Naive thymus-derived CD4-positive, alpha-beta T cell (primary cell): ENCODE results near the gene EZH2. TPM values are rescaled to one million over a fixed set of nuclear protein-coding genes. Genes with fewer than 3 reads are reported as not detected.

ENCODE experiments used
- ATAC-seq: fragments of 150-1000 bp; cut with Tn5 transposase; 2 replicates; pipeline ENCODE4 v1.10.0; 2021; ENCODE audit warnings: mild to moderate bottlenecking, moderate library complexity
- CTCF ChIA-PET: fragments of 350-600 bp; sonication (Branson Sonifier 250); formaldehyde crosslinking; loops from one replicate; lab custom pipeline; 2021; ENCODE audit warnings: antibody characterized with exemption; lab: Charles Lee
- POLR2A ChIA-PET: fragments of 350-600 bp; sonication (Branson Sonifier 250); formaldehyde crosslinking; loops from one replicate; lab custom pipeline; 2021; ENCODE audit warnings: antibody characterized with exemption, inconsistent platforms; lab: Charles Lee
- DNase-seq, 9 donors: peaks; one replicate each; pipeline versions ENCODE4 v3.0.0 to v3.0.0-alpha.2; 2020 to 2022; ENCODE audit warnings: mixed read lengths in 1 of 9
- H3K27ac ChIP-seq: one replicate; pipeline ENCODE4 v1.7.0; 2013; ENCODE audit warnings: mild to moderate bottlenecking, low read depth, low read length, moderate library complexity
- H3K27me3 ChIP-seq, 2 donors: one replicate each; pipeline ENCODE4 v1.7.0; 2013; ENCODE audit warnings: low read length in 2 of 2, mild to moderate bottlenecking in 2 of 2, moderate library complexity in 2 of 2; ENCODE audit not compliant: control insufficient read depth in 2 of 2, insufficient read depth in 2 of 2
- H3K36me3 ChIP-seq, 3 experiments: 1 replicate in 2 of 3; 2 replicates in 1 of 3; pipeline ENCODE4 v1.7.0; 2013; ENCODE audit warnings: low read length in 3 of 3, mild to moderate bottlenecking in 3 of 3, moderate library complexity in 1 of 3; ENCODE audit not compliant: insufficient read depth in 3 of 3, control insufficient read depth in 2 of 3
- H3K4me1 ChIP-seq, 2 donors: one replicate each; pipeline ENCODE4 v1.7.0; 2013; ENCODE audit warnings: low read length in 2 of 2, mild to moderate bottlenecking in 2 of 2, moderate library complexity in 1 of 2; ENCODE audit not compliant: control insufficient read depth in 2 of 2, insufficient read depth in 2 of 2
- H3K4me3 ChIP-seq: 2 replicates; pipeline ENCODE4 v1.7.0; 2013; ENCODE audit warnings: mild to moderate bottlenecking, low read length
- H3K9me3 ChIP-seq, 3 experiments: 1 replicate in 2 of 3; 2 replicates in 1 of 3; pipeline ENCODE4 v1.7.0; 2013; ENCODE audit warnings: low read length in 3 of 3; ENCODE audit not compliant: control insufficient read depth in 2 of 3
- H3K27ac Mint-ChIP-seq, 9 donors: one replicate each; pipeline ENCODE4 v1.8.0; 2020 to 2022; ENCODE audit warnings: mixed read lengths in 9 of 9, mild to moderate bottlenecking in 8 of 9, moderate library complexity in 5 of 9, inconsistent platforms in 2 of 9
- H3K27me3 Mint-ChIP-seq, 5 donors: one replicate each; pipeline ENCODE4 v1.8.0; 2021 to 2022; ENCODE audit warnings: mixed read lengths in 5 of 5, mild to moderate bottlenecking in 1 of 5
- H3K36me3 Mint-ChIP-seq, 5 donors: one replicate each; pipeline ENCODE4 v1.8.0; 2020 to 2022; ENCODE audit warnings: mixed read lengths in 5 of 5, mild to moderate bottlenecking in 3 of 5, inconsistent platforms in 1 of 5
- H3K4me1 Mint-ChIP-seq, 7 donors: one replicate each; pipeline ENCODE4 v1.8.0; 2020 to 2022; ENCODE audit warnings: mixed read lengths in 7 of 7, mild to moderate bottlenecking in 3 of 7, inconsistent platforms in 1 of 7
- H3K4me3 Mint-ChIP-seq, 10 donors: one replicate each; pipeline ENCODE4 v1.8.0; 2020 to 2022; ENCODE audit warnings: mild to moderate bottlenecking in 10 of 10, mixed read lengths in 10 of 10, moderate library complexity in 6 of 10, inconsistent platforms in 2 of 10
- H3K9me3 Mint-ChIP-seq, 11 donors: one replicate each; pipeline ENCODE4 v1.8.0; 2020 to 2022; ENCODE audit warnings: mixed read lengths in 11 of 11, mild to moderate bottlenecking in 4 of 11, inconsistent platforms in 1 of 11, moderate library complexity in 1 of 11
- intact Hi-C, 2 donors: fragments of 100-400 bp; cut with micrococcal nuclease; formaldehyde crosslinking; loops; one replicate each; pipeline ENCODE4 v1.15.1; 2023
- polyA plus RNA-seq, 2 donors: library from polyadenylated mRNA; unstranded; fragments of 300-500 nt; fragmentation: Illumina TruSeq; gene quantifications; one replicate each; pipeline ENCODE4 v1.2.3, GENCODE V29; 2021
- total RNA-seq, 6 experiments: library from RNA in 5 of 6; stranded (reverse) in 5 of 6; gene quantifications; 1 replicate in 5 of 6; 2 replicates in 1 of 6; pipeline ENCODE4 v1.2.3 and lab custom pipeline; 2021 to 2026

EZH2 gene
- total and polyA plus RNA-seq, 7 experiments from 2014 or later = 2.2 to 73.3 (median 8.9) TPM

GRCh38 chr7:148819697-148820360 lies 64.3 kb downstream of the EZH2 start:
- Mint-ChIP-seq H3K9me3 (no peaks in the 10 kb centered on the region), H3K4me1 (peaks cover 0 to 8% (median 0%) of the 10 kb centered on the region in 7 donors), H3K27me3 (no peaks in the 10 kb centered on the region), H3K36me3 (peaks cover 8 to 27% (median 10%) of the 10 kb centered on the region in 5 donors), H3K27ac (no peak overlapping the region), H3K4me3 (no peak overlapping the region)
- ATAC-seq (no peak), DNase-seq (no peak)
- peaks cover 0 to 8% (median 6%) of the 10 kb centered on the region in 3 experiments for H3K36me3 ChIP-seq
- no peaks in the 10 kb centered on the region for H3K27me3 ChIP-seq
- no peaks in the 10 kb centered on the region for H3K4me1 ChIP-seq
- no peaks in the 10 kb centered on the region for H3K9me3 ChIP-seq
- ChIA-PET CTCF (interaction anchor here (0.6 kb wide), 1 partner anchor 9 kb away, joined by 3 read pairs; no protein-coding TSS in a partner anchor), POLR2A (no interaction called here)
- intact Hi-C loops = no loop called here
- H3K4me3 ChIP-seq = no peak overlapping the region
- no peak overlapping the region for H3K27ac ChIP-seq

- intact Hi-C loops = no loop called here
- no peak for DNase-seq
- CTCF ChIA-PET = no interaction called here
Observed at GRCh38 chr7:148815612-148816011, 68.5 kb downstream of the EZH2 start.

GRCh38 chr7:148814922-148815559 lies 69.0 kb downstream of the EZH2 start:
- Mint-ChIP-seq H3K4me1 (peaks cover 0 to 23% (median 12%) of the 10 kb centered on the region in 7 donors), H3K36me3 (peaks cover 4 to 42% (median 24%) of the 10 kb centered on the region in 5 donors), H3K27me3 (no peaks in the 10 kb centered on the region), H3K27ac (peak overlapping the region in 3 of 9 donors; percentile 44 to 51 (median 45)), H3K4me3 (no peak overlapping the region), H3K9me3 (no peaks in the 10 kb centered on the region)
- no peaks in the 10 kb centered on the region for H3K4me1 ChIP-seq
- ATAC-seq (no peak), DNase-seq (no peak)
- CTCF ChIA-PET = interaction anchor here (1.0 kb wide), 1 partner anchor 152 kb away, joined by 3 read pairs; no protein-coding TSS in a partner anchor
- no peaks in the 10 kb centered on the region for H3K27me3 ChIP-seq
- intact Hi-C loops = loop anchor here in 1 of 2 donors (5.0 kb wide), 1 partner anchor 147 kb away; no protein-coding TSS in a partner anchor
- no peak overlapping the region for H3K27ac ChIP-seq
- H3K9me3 ChIP-seq = no peaks in the 10 kb centered on the region
- peaks cover 0 to 12% (median 6%) of the 10 kb centered on the region in 3 experiments for H3K36me3 ChIP-seq
- POLR2A ChIA-PET = no interaction called here
- no peak overlapping the region for H3K4me3 ChIP-seq

More at GRCh38 chr7:148815612-148816011, 68.5 kb downstream of the EZH2 start:
- H3K9me3 ChIP-seq = no peaks in the 10 kb centered on the region
- H3K27me3 ChIP-seq = no peaks in the 10 kb centered on the region
- POLR2A ChIA-PET = no interaction called here
- H3K4me1 ChIP-seq = no peaks in the 10 kb centered on the region
- no peak for ATAC-seq
- H3K36me3 ChIP-seq = peaks cover 0 to 8% (median 6%) of the 10 kb centered on the region in 3 experiments
- H3K4me3 ChIP-seq = no peak overlapping the region
- no peaks in the 10 kb centered on the region for H3K27me3 Mint-ChIP-seq
- H3K4me3 Mint-ChIP-seq = no peak overlapping the region
- no peak overlapping the region for H3K27ac ChIP-seq
- peaks cover 4 to 38% (median 21%) of the 10 kb centered on the region in 5 donors for H3K36me3 Mint-ChIP-seq
- H3K27ac Mint-ChIP-seq = no peak overlapping the region
- H3K9me3 Mint-ChIP-seq = no peaks in the 10 kb centered on the region
- H3K4me1 Mint-ChIP-seq = peaks cover 0 to 23% (median 12%) of the 10 kb centered on the region in 7 donors

GRCh38 chr7:148813890-148814289 lies 70.2 kb downstream of the EZH2 start:
- intact Hi-C loops = loop anchor here in 1 of 2 donors (5.0 kb wide), 1 partner anchor 148 kb away; no protein-coding TSS in a partner anchor

GRCh38 chr7:148811892-148812291 lies 72.2 kb downstream of the EZH2 start:
- Mint-ChIP-seq H3K9me3 (no peaks in the 10 kb centered on the region), H3K27me3 (no peaks in the 10 kb centered on the region), H3K36me3 (peaks cover 0 to 50% (median 19%) of the 10 kb centered on the region in 5 donors), H3K4me3 (no peak overlapping the region), H3K4me1 (peaks cover 0 to 23% (median 12%) of the 10 kb centered on the region in 7 donors), H3K27ac (peak overlapping the region in 5 of 9 donors; percentile 33 to 51 (median 47))
- Histone ChIP-seq H3K27me3 (no peaks in the 10 kb centered on the region), H3K9me3 (no peaks in the 10 kb centered on the region), H3K27ac (no peak overlapping the region), H3K4me3 (no peak overlapping the region), H3K4me1 (no peaks in the 10 kb centered on the region), H3K36me3 (peaks cover 0 to 12% (median 6%) of the 10 kb centered on the region in 3 experiments)
- DNase-seq (no peak), ATAC-seq (no peak)
- ChIA-PET CTCF (no interaction called here), POLR2A (no interaction called here)
- intact Hi-C loops = loop anchor here in 1 of 2 donors (5.0 kb wide), 1 partner anchor 150 kb away; no protein-coding TSS in a partner anchor

More at GRCh38 chr7:148813890-148814289, 70.2 kb downstream of the EZH2 start:
- POLR2A ChIA-PET = no interaction called here
- no peak overlapping the region for H3K4me3 ChIP-seq
- H3K4me1 ChIP-seq = no peaks in the 10 kb centered on the region
- peaks cover 4 to 46% (median 27%) of the 10 kb centered on the region in 5 donors for H3K36me3 Mint-ChIP-seq
- no peaks in the 10 kb centered on the region for H3K27me3 Mint-ChIP-seq
- H3K9me3 ChIP-seq = no peaks in the 10 kb centered on the region
- ATAC-seq (no peak), DNase-seq (no peak)
- no peak overlapping the region for H3K4me3 Mint-ChIP-seq
- H3K27ac Mint-ChIP-seq = peak overlapping the region in 3 of 9 donors; percentile 45 to 62 (median 45)
- H3K9me3 Mint-ChIP-seq = no peaks in the 10 kb centered on the region
- no peaks in the 10 kb centered on the region for H3K27me3 ChIP-seq
- peaks cover 0 to 15% (median 6%) of the 10 kb centered on the region in 3 experiments for H3K36me3 ChIP-seq
- CTCF ChIA-PET = interaction anchor here (0.9 kb wide), 1 partner anchor 238 kb away, joined by 3 read pairs; no protein-coding TSS in a partner anchor
- H3K27ac ChIP-seq = no peak overlapping the region
- H3K4me1 Mint-ChIP-seq = peaks cover 0 to 23% (median 12%) of the 10 kb centered on the region in 7 donors

- H3K4me3 ChIP-seq = no peak overlapping the region
- H3K36me3 Mint-ChIP-seq = peaks cover 0 to 57% (median 24%) of the 10 kb centered on the region in 5 donors
- ChIA-PET CTCF (interaction anchor here (0.6 kb wide), 1 partner anchor 596 kb away, joined by 3 read pairs; no protein-coding TSS in a partner anchor), POLR2A (no interaction called here)
- no peaks in the 10 kb centered on the region for H3K27me3 Mint-ChIP-seq
- intact Hi-C loops = loop anchor here in 1 of 2 donors (5.0 kb wide), 1 partner anchor 152 kb away; no protein-coding TSS in a partner anchor
- H3K4me1 Mint-ChIP-seq = peaks cover 0 to 23% (median 12%) of the 10 kb centered on the region in 7 donors
- H3K27me3 ChIP-seq = no peaks in the 10 kb centered on the region
- H3K4me3 Mint-ChIP-seq = no peak overlapping the region
- H3K9me3 ChIP-seq = no peaks in the 10 kb centered on the region
- H3K27ac ChIP-seq = no peak overlapping the region
- ATAC-seq (no peak), DNase-seq (no peak)
- H3K36me3 ChIP-seq = peaks cover 0 to 17% (median 4%) of the 10 kb centered on the region in 3 experiments
- no peaks in the 10 kb centered on the region for H3K4me1 ChIP-seq
- no peaks in the 10 kb centered on the region for H3K9me3 Mint-ChIP-seq
- peak overlapping the region in 4 of 9 donors; percentile 0 to 53 (median 40) for H3K27ac Mint-ChIP-seq
Observed at GRCh38 chr7:148809856-148810255, 74.2 kb downstream of the EZH2 start.
